Karpas-422 (cell line): ENCODE results near the gene ARID2. TPM values are rescaled to one million over a fixed set of nuclear protein-coding genes. Genes with fewer than 3 reads are reported as not detected.

Source experiments
- DNase-seq: peaks from one replicate; pipeline ENCODE4 v3.0.0-alpha.2; 2015
- H2AFZ ChIP-seq: fragments of 200-600 bp; sonication (generic); 2 replicates; pipeline ENCODE4 v1.6.1; 2014; ENCODE audit warnings: antibody characterized with exemption, low read length, mixed read lengths
- H3K27ac ChIP-seq: fragments of 200-600 bp; sonication (generic); 2 replicates; pipeline ENCODE4 v1.5.1; 2014; ENCODE audit warnings: mild to moderate bottlenecking, low read length, moderate library complexity
- H3K27me3 ChIP-seq: fragments of 200-600 bp; sonication (generic); 2 replicates; pipeline ENCODE4 v1.6.1; 2014; ENCODE audit warnings: low read length, mixed read lengths
- H3K36me3 ChIP-seq: fragments of 200-600 bp; sonication (generic); 2 replicates; pipeline ENCODE4 v1.6.1; 2014; ENCODE audit warnings: low read length, mixed read lengths; ENCODE audit not compliant: insufficient read depth
- H3K4me1 ChIP-seq: fragments of 200-600 bp; sonication (generic); 2 replicates; pipeline ENCODE4 v1.6.1; 2014; ENCODE audit warnings: mild to moderate bottlenecking, low read length, mixed read lengths
- H3K4me2 ChIP-seq: fragments of 200-600 bp; sonication (generic); 2 replicates; pipeline ENCODE4 v1.6.1; 2014; ENCODE audit warnings: low read length, low read depth, mild to moderate bottlenecking; ENCODE audit not compliant: poor library complexity, severe bottlenecking
- H3K4me3 ChIP-seq: fragments of 200-600 bp; sonication (generic); 2 replicates; pipeline ENCODE4 v1.5.1; 2014; ENCODE audit warnings: mild to moderate bottlenecking, antibody characterized with exemption, low read length, mixed read lengths
- H3K79me2 ChIP-seq: fragments of 200-600 bp; sonication (generic); 2 replicates; pipeline ENCODE4 v1.6.1; 2014; ENCODE audit warnings: mild to moderate bottlenecking, low read length, mixed read lengths
- H3K9ac ChIP-seq: fragments of 200-600 bp; sonication (generic); 2 replicates; pipeline ENCODE4 v1.6.0; 2014; ENCODE audit warnings: low read length
- H3K9me2 ChIP-seq: fragments of 200-600 bp; sonication (generic), shearing (Covaris generic); replicated peaks from 2 replicates; pipeline ENCODE4 v1.6.0; 2014; ENCODE audit warnings: mild to moderate bottlenecking, low read length, moderate library complexity; ENCODE audit not compliant: insufficient read depth
- H3K9me3 ChIP-seq: fragments of 300-700, 200-600 bp; sonication (generic); 2 replicates; pipeline ENCODE4 v1.6.1; 2014; ENCODE audit warnings: low read length, mixed read lengths
- H4K20me1 ChIP-seq: fragments of 200-600 bp; sonication (generic); 2 replicates; pipeline ENCODE4 v1.6.1; 2014; ENCODE audit warnings: mild to moderate bottlenecking, antibody characterized with exemption, low read length, low read depth; ENCODE audit not compliant: insufficient read depth
- total RNA-seq: library from RNA; depleted of rRNA; stranded (reverse); fragments of >200 nt; shearing (Covaris generic); gene quantifications from 2 replicates; pipeline ENCODE4 v1.2.3, GENCODE V29; 2014; ENCODE audit warnings: low replicate concordance

The ARID2 gene
- total RNA-seq, 1 experiment from 2014 or later: 61.9 TPM

GRCh38 chr12:45708363-45708762, 21.1 kb upstream of the ARID2 start:
- Histone ChIP-seq H3K9ac (no peak overlapping the region), H3K9me2 (no peaks in the 10 kb centered on the region), H3K27ac (no peak overlapping the region), H3K79me2 (no peaks in the 10 kb centered on the region), H3K4me2 (no peak overlapping the region), H2AFZ (no peak overlapping the region), H3K36me3 (no peaks in the 10 kb centered on the region), H4K20me1 (no peaks in the 10 kb centered on the region), H3K27me3 (no peaks in the 10 kb centered on the region), H3K4me3 (no peak overlapping the region), H3K4me1 (no peaks in the 10 kb centered on the region), H3K9me3 (no peaks in the 10 kb centered on the region)
- no peak for DNase-seq

DNA sequence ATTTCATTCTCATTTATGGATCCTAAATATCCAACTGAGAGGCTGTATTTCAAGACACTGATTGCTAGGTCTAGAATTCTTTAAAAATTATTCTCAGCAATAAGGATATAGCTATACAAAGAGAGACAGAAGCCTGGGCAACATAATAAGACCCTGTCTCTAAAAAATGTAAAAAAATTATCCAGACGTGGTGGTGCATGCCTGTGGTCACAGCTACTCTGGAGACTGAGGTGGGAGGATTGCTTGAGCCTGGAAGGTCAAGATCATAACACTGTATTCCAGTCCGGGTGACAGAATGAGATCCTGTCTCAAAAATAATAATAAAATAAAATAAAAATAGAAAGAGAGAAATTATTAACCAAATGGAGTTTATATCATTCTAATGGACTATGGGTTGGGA, 20.6 kb upstream of the ARID2 start:
- Histone ChIP-seq H2AFZ (no peak overlapping the region), H3K9ac (no peak overlapping the region), H3K36me3 (no peaks in the 10 kb centered on the region), H4K20me1 (no peaks in the 10 kb centered on the region), H3K4me1 (no peaks in the 10 kb centered on the region), H3K9me2 (no peaks in the 10 kb centered on the region), H3K27ac (no peak overlapping the region), H3K79me2 (no peaks in the 10 kb centered on the region), H3K4me3 (no peak overlapping the region), H3K27me3 (no peaks in the 10 kb centered on the region), H3K9me3 (no peaks in the 10 kb centered on the region), H3K4me2 (no peak overlapping the region)
- no peak for DNase-seq

DNA sequence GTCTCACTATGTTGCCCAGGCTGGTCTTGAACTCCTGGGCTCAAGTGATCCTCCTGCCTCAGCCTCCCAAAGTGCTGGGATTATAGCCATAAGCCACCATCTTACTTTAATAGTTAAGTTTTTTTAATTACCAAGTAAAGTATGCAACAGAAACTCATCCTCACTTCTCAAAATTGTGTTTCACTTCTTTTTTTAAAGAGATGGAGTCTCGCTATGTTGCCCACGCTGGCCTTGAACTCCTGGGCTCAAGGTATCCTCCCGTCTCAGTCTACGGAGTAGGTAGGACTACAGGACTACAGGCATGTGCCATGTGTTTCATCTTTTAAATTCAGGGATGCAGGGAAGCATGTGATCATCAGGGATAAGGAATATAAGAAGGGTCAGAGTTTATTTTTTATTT, 17.2 kb upstream of the ARID2 start:
- H3K27ac ChIP-seq: no peak overlapping the region

DNA sequence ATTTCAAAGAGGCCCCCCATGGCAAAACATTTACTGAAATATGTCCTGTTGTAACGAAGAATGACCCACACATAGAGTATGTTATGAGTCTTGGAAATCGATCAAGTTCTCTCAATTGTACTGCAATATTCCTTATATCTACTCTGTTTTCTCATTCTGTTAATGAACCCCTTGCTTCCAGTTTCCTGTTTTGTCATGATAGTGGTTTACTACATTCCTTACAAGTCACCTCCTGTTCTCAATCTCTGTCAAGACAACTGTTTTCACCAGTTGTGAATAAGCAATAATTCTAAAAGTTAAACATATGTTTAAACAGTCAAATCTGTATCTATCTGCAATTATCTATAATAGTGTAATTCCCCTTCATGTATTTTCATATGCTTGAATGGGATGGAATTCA, 16.4 kb upstream of the ARID2 start:
- Histone ChIP-seq H3K4me1 (no peaks in the 10 kb centered on the region), H2AFZ (no peak overlapping the region), H3K4me2 (no peak overlapping the region), H3K9me2 (no peaks in the 10 kb centered on the region), H3K9ac (no peak overlapping the region), H3K79me2 (no peaks in the 10 kb centered on the region), H3K27ac (no peak overlapping the region), H3K9me3 (no peaks in the 10 kb centered on the region), H3K36me3 (no peaks in the 10 kb centered on the region), H3K27me3 (no peaks in the 10 kb centered on the region), H4K20me1 (no peaks in the 10 kb centered on the region), H3K4me3 (no peak overlapping the region)
- no peak for DNase-seq

More for the DNA sequence above, 17.2 kb upstream of the ARID2 start:
- Histone ChIP-seq H3K9me3 (no peaks in the 10 kb centered on the region), H3K36me3 (no peaks in the 10 kb centered on the region), H3K9me2 (no peaks in the 10 kb centered on the region), H3K9ac (no peak overlapping the region), H3K4me3 (no peak overlapping the region), H4K20me1 (no peaks in the 10 kb centered on the region), H3K27me3 (no peaks in the 10 kb centered on the region), H2AFZ (no peak overlapping the region), H3K4me2 (no peak overlapping the region), H3K79me2 (no peaks in the 10 kb centered on the region), H3K4me1 (no peaks in the 10 kb centered on the region)
- DNase-seq: no peak

DNA sequence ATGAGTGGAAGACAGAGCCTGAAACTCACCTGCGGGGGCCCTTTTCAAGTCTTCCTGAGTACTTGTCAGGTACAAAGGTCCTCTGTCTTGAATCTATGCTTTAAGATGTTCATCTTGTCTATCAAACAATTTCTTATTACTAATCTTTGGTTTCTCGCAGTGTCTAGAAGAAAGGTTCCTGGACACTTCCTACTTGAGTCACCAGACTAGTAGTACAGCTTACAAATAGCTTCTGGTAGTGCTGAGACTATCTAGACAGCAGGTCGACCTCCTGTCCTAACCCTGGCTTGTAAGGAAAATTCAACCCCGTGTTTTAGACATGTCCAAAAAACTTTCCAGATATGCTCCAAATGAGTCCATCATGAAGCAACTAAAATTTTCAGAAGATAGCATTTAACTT, 11.2 kb upstream of the ARID2 start:
- Histone ChIP-seq H3K4me1 (no peaks in the 10 kb centered on the region; the same call in 1 of the 2 replicates), H3K9ac (no peak overlapping the region)

DNA sequence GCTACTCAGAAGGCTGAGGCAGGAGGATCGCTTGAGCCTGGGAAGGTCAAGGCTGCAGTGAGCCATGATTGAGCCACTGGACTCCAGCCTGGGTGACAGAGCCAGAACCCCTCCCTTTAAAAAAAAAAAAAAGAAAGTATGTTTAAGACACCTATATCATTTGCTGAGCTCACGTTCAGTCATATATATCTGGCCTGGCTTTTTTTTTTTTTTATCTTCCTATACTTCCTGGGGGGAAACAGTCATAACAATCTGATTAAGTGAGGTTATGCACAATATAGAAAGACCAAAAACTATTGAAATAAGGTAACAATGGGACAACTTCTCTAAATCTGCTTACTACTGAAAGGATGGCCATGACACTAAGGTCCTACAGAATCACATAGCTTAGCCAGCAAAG, 9.4 kb upstream of the ARID2 start:
- H3K27ac ChIP-seq: no peak overlapping the region
- H3K79me2 ChIP-seq: peaks cover 36% of the 10 kb centered on the region
- peaks cover 18% of the 10 kb centered on the region for H4K20me1 ChIP-seq

More for the DNA sequence above, 11.2 kb upstream of the ARID2 start:
- peaks cover 18% of the 10 kb centered on the region for H4K20me1 ChIP-seq
- H3K79me2 ChIP-seq: peaks cover 20% of the 10 kb centered on the region
- H3K9me3 ChIP-seq: no peaks in the 10 kb centered on the region
- DNase-seq: no peak
- no peak overlapping the region for H2AFZ ChIP-seq
- no peaks in the 10 kb centered on the region for H3K9me2 ChIP-seq
- H3K4me3 ChIP-seq: no peak overlapping the region
- no peaks in the 10 kb centered on the region for H3K27me3 ChIP-seq
- no peak overlapping the region for H3K27ac ChIP-seq
- H3K4me2 ChIP-seq: no peak overlapping the region
- H3K36me3 ChIP-seq: 0 out of 2 replicates have a peak, but pooled peaks cover 4% of the 10 kb centered on the region

GRCh38 chr12:45721369-45721768, 8.1 kb upstream of the ARID2 start:
- H3K27ac ChIP-seq: no peak overlapping the region
- H2AFZ ChIP-seq: no peak overlapping the region
- no peaks in the 10 kb centered on the region for H3K9me3 ChIP-seq
- 0 out of 2 replicates have a peak, but pooled peaks cover 4% of the 10 kb centered on the region for H3K36me3 ChIP-seq
- H3K79me2 ChIP-seq: peaks cover 49% of the 10 kb centered on the region
- H3K27me3 ChIP-seq: no peaks in the 10 kb centered on the region
- no peak overlapping the region for H3K9ac ChIP-seq
- H3K4me3 ChIP-seq: no peak overlapping the region
- no peaks in the 10 kb centered on the region for H3K9me2 ChIP-seq
- H4K20me1 ChIP-seq: peaks cover 18% of the 10 kb centered on the region
- DNase-seq: no peak
- no peak overlapping the region for H3K4me2 ChIP-seq
- peaks cover 13% of the 10 kb centered on the region for H3K4me1 ChIP-seq

More for the DNA sequence above, 9.4 kb upstream of the ARID2 start:
- Histone ChIP-seq H3K27me3 (no peaks in the 10 kb centered on the region), H3K4me1 (peaks cover 7% of the 10 kb centered on the region), H3K9ac (no peak overlapping the region), H3K9me3 (no peaks in the 10 kb centered on the region), H3K4me3 (no peak overlapping the region), H3K36me3 (0 out of 2 replicates have a peak, but pooled peaks cover 4% of the 10 kb centered on the region), H3K4me2 (no peak overlapping the region), H2AFZ (no peak overlapping the region), H3K9me2 (no peaks in the 10 kb centered on the region)
- no peak for DNase-seq

GRCh38 chr12:45721954-45722353, 7.6 kb upstream of the ARID2 start:
- Histone ChIP-seq H3K4me2 (no peak overlapping the region), H3K36me3 (0 out of 2 replicates have a peak, but pooled peaks cover 4% of the 10 kb centered on the region), H3K4me1 (peaks cover 13% of the 10 kb centered on the region), H3K9me3 (no peaks in the 10 kb centered on the region), H3K27me3 (no peaks in the 10 kb centered on the region), H3K79me2 (peaks cover 55% of the 10 kb centered on the region), H3K9me2 (no peaks in the 10 kb centered on the region), H3K27ac (no peak overlapping the region), H4K20me1 (peaks cover 18% of the 10 kb centered on the region), H2AFZ (no peak overlapping the region), H3K9ac (no peak overlapping the region), H3K4me3 (no peak overlapping the region)
- DNase-seq: no peak
